MCF 10A (cell line): ENCODE results near the gene CACNA1B. TPM values are rescaled to one million over a fixed set of nuclear protein-coding genes. Genes with fewer than 3 reads are reported as not detected.

ENCODE experiments used
- BruUV-seq: library from RNA; stranded (reverse); fragments of 400-500 nt; replicated peaks from 2 replicates; lab custom pipeline; 2021; lab: Mats Ljungman, UMichigan
- CTCF ChIA-PET: fragments of 300-600 bp; sonication (Branson Sonifier 250); formaldehyde crosslinking; extraction: SDS; loops from one replicate; lab custom pipeline; 2021; ENCODE audit warnings: antibody characterized with exemption, inconsistent platforms; lab: Yijun Ruan, JAX
- POLR2A ChIA-PET: fragments of 300-600, 350-650 bp; sonication (Branson Sonifier 250); formaldehyde crosslinking; extraction: SDS; loops from one replicate; lab custom pipeline; 2020; ENCODE audit warnings: antibody characterized with exemption, inconsistent platforms; lab: Yijun Ruan, JAX
- DNase-seq: peaks from one replicate; pipeline ENCODE4 v3.0.0-alpha.2; 2018; ENCODE audit not compliant: unreplicated experiment
- H3K27ac Mint-ChIP-seq: one replicate; pipeline ENCODE4 v1.8.0; 2022; ENCODE audit warnings: mild to moderate bottlenecking, low read depth, mixed read lengths; ENCODE audit not compliant: unreplicated experiment
- H3K27me3 Mint-ChIP-seq: one replicate; pipeline ENCODE4 v1.8.0; 2022; ENCODE audit warnings: mixed read lengths; ENCODE audit not compliant: insufficient read depth, unreplicated experiment
- H3K36me3 Mint-ChIP-seq: one replicate; pipeline ENCODE4 v1.8.0; 2022; ENCODE audit warnings: mild to moderate bottlenecking, moderate library complexity, mixed read lengths; ENCODE audit not compliant: insufficient read depth, unreplicated experiment
- H3K4me1 Mint-ChIP-seq: one replicate; pipeline ENCODE4 v1.8.0; 2022; ENCODE audit warnings: mixed read lengths; ENCODE audit not compliant: insufficient read depth, unreplicated experiment
- H3K4me3 Mint-ChIP-seq: one replicate; pipeline ENCODE4 v1.8.0; 2022; ENCODE audit warnings: mild to moderate bottlenecking, moderate library complexity, mixed read lengths; ENCODE audit not compliant: unreplicated experiment
- H3K9me3 Mint-ChIP-seq: one replicate; pipeline ENCODE4 v1.8.0; 2022; ENCODE audit warnings: mixed read lengths; ENCODE audit not compliant: unreplicated experiment
- intact Hi-C: fragments of 100-400 bp; cut with micrococcal nuclease; formaldehyde crosslinking; loops from 2 replicates; pipeline ENCODE4 v1.14.1; 2022
- total RNA-seq: library from RNA; stranded (reverse); gene quantifications from 2 replicates; pipeline ENCODE4 v1.2.3, GENCODE V29; 2022
- TF ChIP-seq, protein P1 (sequence below): fragments of 200-600 bp; IDR thresholded peaks from one replicate; pipeline ENCODE4 v1.8.0; 2022; ENCODE audit warnings: antibody characterized with exemption, mild to moderate bottlenecking; ENCODE audit not compliant: unreplicated experiment

CACNA1B gene
- total RNA-seq, 1 experiment from 2014 or later, result not detected

DNA sequence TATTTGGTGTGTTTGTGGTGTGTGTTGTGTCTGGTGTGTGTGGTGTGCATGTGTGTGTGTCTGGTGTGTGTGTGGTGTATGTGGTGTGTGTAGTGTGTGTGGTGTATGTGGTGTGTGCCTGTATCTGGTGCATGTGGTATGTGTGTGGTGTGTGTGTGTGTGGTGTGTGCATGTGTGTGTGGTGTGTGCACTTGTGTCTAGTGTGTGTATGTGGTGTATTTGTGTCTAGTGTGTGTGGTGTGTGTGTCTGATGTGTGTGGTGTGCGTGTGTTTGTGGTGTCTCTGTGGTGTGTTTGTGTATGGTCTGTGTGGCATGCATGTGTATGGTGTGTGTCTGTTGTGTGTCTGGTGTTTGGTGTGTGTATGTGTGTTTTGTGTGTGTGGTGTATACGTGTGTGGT lies 71.1 kb downstream of the CACNA1B start:
- TF ChIP-seq, protein P1, sequence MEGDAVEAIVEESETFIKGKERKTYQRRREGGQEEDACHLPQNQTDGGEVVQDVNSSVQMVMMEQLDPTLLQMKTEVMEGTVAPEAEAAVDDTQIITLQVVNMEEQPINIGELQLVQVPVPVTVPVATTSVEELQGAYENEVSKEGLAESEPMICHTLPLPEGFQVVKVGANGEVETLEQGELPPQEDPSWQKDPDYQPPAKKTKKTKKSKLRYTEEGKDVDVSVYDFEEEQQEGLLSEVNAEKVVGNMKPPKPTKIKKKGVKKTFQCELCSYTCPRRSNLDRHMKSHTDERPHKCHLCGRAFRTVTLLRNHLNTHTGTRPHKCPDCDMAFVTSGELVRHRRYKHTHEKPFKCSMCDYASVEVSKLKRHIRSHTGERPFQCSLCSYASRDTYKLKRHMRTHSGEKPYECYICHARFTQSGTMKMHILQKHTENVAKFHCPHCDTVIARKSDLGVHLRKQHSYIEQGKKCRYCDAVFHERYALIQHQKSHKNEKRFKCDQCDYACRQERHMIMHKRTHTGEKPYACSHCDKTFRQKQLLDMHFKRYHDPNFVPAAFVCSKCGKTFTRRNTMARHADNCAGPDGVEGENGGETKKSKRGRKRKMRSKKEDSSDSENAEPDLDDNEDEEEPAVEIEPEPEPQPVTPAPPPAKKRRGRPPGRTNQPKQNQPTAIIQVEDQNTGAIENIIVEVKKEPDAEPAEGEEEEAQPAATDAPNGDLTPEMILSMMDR, result no peak
- Mint-ChIP-seq H3K9me3 (peaks cover 7% of the 10 kb centered on the region), H3K27ac (no peak overlapping the region), H3K4me1 (no peaks in the 10 kb centered on the region), H3K27me3 (no peaks in the 10 kb centered on the region), H3K4me3 (no peak overlapping the region), H3K36me3 (no peaks in the 10 kb centered on the region)
- ChIA-PET POLR2A (interaction anchor here (0.8 kb wide), 1 partner anchor 14 kb away, joined by 3 read pairs; no protein-coding TSS in a partner anchor), CTCF (no interaction called here)
- no TSS peak for BruUV-seq
- no peak for DNase-seq
- intact Hi-C loops, result no loop called here

DNA sequence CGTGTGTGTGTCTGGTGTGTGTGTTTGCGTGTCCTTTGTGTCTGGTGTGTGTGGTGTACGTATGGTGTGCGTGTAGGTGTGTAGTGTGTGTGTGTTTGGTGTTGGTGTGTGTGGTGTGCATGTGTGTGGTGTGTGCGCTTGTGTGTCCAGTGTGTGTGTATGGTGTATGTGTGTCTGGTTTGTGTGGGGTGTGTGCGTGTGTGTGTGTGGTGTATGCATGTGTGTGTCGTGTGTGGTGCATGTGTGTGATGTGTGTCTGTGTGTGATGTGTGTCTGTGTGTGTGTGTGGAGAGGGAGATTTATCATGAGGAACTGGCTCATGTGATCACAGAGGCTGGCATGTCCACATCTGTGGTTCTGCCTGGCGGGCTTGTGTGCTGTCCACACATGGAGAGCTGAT lies 71.7 kb downstream of the CACNA1B start:
- POLR2A ChIA-PET, result no interaction called here
- Mint-ChIP-seq H3K27me3 (no peaks in the 10 kb centered on the region), H3K9me3 (peaks cover 7% of the 10 kb centered on the region), H3K36me3 (no peaks in the 10 kb centered on the region), H3K4me1 (no peaks in the 10 kb centered on the region), H3K4me3 (no peak overlapping the region), H3K27ac (no peak overlapping the region)
- TF ChIP-seq, protein P1, result no peak
- CTCF ChIA-PET, result no interaction called here
- intact Hi-C loops, result no loop called here
- DNase-seq, result no peak
- no TSS peak for BruUV-seq

DNA sequence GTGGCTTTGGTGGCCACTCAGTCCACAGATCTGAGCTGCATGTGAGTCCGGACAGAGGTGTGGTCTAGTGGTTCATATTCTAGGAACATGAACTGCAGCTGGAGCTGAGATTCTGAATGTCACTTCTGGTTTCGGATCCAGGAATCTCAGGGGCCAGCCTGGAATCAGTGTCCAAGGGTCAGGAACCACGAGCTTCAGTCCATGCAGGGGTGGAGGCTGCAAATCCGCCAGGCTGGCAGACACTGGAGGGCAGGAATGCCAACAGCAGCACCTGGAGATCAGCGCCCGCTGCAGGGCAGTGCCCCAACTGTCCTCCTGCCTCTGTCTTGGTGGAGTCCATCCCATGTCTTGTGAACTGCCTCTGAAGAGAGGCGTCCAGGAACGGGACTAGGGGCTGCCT lies 73.5 kb downstream of the CACNA1B start:
- Mint-ChIP-seq H3K4me3 (no peak overlapping the region), H3K4me1 (no peaks in the 10 kb centered on the region), H3K27ac (no peak overlapping the region), H3K9me3 (peaks cover 7% of the 10 kb centered on the region), H3K36me3 (no peaks in the 10 kb centered on the region), H3K27me3 (no peaks in the 10 kb centered on the region)
- BruUV-seq, result no TSS peak
- intact Hi-C loops, result no loop called here
- TF ChIP-seq, protein P1, result no peak
- no peak for DNase-seq
- CTCF ChIA-PET, result no interaction called here
- POLR2A ChIA-PET, result no interaction called here

DNA sequence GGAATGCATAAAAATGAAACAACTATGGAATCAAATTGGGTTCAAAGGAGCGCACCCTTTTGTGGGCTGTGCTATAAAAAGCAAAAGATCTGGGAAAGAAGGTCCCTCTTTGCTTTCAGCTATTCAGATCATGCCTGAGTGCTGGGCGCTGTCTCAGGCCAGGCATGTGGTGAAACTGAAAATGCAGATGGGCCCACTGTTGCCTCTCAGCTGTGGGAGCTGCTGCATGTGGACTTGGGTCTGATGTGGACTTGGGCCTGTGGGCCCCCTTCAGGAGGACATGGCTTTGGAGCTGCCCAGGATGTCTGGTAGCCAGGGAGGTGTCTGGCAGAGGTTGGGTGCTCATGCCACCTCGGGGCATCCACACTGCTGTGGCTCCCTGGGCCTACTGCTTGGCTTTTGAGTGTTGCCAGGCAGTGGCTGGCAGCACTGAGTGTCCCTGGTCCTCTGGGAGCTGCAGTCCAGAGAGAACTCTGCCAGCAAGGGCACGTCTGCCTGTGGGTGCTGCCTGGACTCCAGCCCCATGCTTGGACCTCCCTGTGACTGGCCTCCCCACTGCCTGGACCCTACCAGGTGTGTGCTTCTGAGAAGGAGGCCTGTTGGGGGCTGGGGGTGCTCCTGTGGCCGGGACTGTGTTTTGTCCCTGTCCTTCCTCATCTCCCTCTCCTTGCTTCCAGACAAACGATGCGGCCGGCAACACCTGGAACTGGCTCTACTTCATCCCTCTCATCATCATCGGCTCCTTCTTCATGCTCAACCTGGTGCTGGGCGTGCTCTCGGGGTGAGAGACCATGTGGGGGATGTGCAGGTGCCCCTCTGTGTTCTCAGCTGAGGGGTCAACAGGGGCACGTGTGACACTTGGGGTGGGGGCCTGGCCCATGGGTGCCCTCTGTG lies 74.3 kb downstream of the CACNA1B start:
- no peak for DNase-seq
- ChIA-PET POLR2A (no interaction called here), CTCF (no interaction called here)
- no TSS peak for BruUV-seq
- H3K27ac Mint-ChIP-seq, result no peak overlapping the region
- no peaks in the 10 kb centered on the region for H3K4me1 Mint-ChIP-seq
- no peak overlapping the region for H3K4me3 Mint-ChIP-seq
- intact Hi-C loops, result no loop called here
- H3K9me3 Mint-ChIP-seq, result peaks cover 1% of the 10 kb centered on the region
- TF ChIP-seq, protein P1, result no peak
- H3K36me3 Mint-ChIP-seq, result no peaks in the 10 kb centered on the region
- H3K27me3 Mint-ChIP-seq, result no peaks in the 10 kb centered on the region
